ENCODE data around the gene PLEKHA7.

Gene PLEKHA7

DNA sequence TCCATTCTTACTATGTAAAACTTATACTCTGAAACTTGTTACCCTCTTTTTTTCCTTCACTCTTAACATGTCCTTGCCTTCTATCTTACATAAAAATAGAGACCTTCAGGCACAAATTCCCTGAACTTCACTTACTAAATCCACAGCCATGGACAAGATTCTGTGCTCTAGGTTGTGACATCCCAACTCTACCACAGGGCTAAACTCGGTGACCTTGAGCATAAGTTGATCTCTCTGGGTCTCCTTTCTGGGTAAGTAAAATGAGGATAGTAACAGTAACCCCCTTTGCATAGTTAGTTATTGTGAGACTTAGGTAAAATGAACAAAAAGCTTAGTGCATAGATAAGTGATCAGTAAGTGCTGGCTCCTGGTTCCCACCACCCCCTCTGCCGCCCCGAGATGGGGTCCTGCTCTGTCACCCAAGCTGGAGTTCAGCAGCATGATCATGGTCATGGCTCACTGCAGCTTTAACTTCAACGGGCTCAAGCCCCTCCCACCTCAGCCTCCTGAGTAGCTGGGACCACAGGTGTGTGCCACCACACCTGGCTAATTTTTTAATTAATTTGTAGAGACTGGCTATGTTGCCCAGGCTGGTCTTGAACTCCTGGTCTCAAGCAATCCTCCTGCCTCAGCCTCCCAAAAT lies 255.7 kb downstream of the PLEKHA7 start:
- in situ Hi-C loops (cut with MboI; ENCODE audit: low sequenced_read_pairs) = no loop called here

GRCh38 chr11:16750417-16750816 lies 263.8 kb downstream of the PLEKHA7 start:
- in situ Hi-C loops (cut with MboI; ENCODE audit: low sequenced_read_pairs) = no loop called here

DNA sequence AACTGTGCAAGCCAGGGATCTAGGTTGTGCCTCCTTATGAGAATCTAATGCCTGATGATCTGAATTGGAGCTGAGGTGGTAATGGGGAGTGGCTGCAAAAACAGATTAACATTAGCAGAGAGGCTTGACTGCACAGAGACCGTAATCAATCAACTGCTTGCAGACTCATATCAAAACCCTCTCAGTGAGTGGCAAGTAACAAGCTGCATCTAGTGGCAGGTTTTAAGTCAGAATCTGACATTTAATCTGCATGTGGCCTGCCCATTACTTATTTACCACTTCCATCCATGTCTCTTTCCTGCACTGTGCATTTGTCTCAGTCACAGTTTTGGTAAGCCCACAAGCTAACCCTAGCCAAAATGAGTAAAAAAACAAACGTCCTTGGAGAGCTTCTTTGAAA lies 264.5 kb downstream of the PLEKHA7 start:
- in situ Hi-C loops (cut with MboI; ENCODE audit: low sequenced_read_pairs) = no loop called here

DNA sequence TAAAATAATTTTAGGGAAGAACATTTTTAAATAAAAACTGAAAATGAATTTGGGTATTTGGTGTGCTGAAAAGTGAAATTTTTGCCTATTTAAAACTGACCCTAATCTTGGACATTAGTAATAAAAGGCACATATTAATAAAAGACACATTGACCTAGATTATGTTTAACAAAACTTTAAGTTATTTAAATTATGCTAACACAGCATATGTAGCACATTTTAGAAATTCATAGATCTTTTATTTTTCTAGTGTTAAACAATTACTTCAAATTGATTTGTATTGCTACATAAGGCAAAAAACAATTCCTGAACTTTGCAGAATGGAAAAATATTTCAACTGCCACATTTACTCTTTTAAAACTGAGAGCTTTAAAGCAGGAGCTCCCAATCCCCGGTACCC lies 265.1 kb downstream of the PLEKHA7 start:
- in situ Hi-C loops (cut with MboI; ENCODE audit: low sequenced_read_pairs) = no loop called here

- in situ Hi-C loops (cut with MboI; ENCODE audit: low sequenced_read_pairs) = no loop called here
Measured at GRCh38 chr11:16745950-16746605, 268.1 kb downstream of the PLEKHA7 start.

DNA sequence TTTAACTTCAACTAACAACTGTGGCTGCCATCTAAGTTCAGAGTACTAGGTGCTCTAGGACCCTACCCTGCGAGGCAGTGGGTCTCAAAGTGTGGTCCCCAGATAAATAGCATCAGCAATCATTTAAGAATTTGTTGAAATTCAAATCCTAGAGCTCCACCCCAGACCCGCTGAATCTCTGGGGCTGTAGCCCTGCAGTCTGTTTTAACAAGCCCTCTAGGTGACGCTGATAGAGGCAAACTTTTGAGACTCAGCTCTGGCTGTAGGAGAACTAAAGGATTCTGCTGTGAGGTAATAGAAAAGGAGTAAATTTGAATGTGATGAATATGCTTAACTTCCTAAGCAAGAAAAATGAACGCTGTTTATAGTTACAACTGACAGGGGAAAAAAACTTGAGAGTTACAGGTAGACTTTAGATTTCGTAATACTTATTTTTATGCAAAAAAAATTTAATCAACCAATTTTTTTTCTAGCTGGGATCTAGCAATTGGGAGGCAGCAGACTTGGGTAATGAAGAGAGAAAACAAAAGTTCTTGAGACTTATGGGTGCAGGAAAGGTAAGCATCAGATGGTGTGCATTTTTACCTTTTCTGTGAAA lies 270.0 kb downstream of the PLEKHA7 start:
- in situ Hi-C loops (cut with MboI; ENCODE audit: low sequenced_read_pairs) = no loop called here

DNA sequence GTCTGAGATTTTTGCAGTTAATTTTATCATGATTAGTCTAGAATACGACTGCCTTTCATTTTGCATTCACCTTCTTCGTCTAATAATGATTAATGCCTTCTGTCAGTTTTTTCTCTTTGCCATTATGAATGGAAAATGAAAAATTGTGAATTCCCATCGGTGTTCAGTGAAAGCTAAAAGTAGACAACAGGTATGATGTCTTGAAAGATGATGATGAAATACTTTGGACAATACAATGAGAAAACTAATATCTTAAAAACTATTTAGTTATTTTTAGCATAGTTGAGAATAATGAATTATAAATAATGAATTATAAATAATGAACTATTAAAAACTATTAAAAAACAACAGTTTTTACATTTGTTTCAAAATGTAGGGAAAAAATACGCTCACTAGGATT lies 270.7 kb downstream of the PLEKHA7 start:
- in situ Hi-C loops (cut with MboI; ENCODE audit: low sequenced_read_pairs) = no loop called here

- in situ Hi-C loops (cut with MboI; ENCODE audit: low sequenced_read_pairs) = no loop called here
Measured at GRCh38 chr11:16741473-16741872, 272.7 kb downstream of the PLEKHA7 start.

DNA sequence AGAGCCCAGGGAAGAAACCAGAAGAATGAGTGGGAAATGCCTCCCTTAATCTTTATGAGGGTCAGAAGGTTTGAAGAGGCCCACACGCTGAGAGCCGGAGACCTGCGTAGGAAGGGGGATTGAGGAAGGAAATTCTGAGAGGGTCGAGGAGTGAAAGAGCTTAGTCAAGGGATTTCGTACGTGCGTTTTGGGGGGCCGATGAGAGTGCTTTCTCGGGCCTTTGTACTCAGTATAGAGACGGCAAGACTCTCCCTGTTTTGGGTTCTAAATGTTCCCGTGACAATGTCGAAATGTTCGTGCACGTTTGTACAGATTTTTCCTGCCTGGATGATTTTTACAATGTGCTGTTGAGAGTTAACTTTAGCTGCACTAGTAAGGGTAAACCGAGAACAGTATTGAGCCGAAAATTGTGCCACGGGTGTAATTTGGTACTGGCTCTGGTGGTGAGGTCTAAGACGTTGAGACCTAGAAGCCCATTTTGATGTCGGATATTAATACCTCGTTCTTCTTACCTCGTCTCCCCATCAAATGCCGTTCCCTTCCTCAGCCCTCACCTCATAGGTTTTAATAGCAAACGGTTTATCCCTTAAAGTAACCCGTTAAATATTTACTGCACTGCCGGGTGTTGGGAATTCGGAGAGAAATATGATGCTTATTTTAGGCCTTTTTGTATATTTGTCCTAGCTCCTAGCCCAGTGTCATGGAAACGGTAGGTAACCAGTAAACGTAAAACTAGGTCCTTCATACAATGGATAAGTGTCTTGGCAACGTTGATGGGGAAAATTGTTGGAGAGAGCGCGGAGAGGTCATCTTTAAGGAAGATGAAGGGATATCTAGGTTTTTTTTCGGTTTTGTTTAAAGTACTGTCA lies 275.0 kb downstream of the PLEKHA7 start:
- in situ Hi-C loops (cut with MboI; ENCODE audit: low sequenced_read_pairs) = no loop called here

- in situ Hi-C loops (cut with MboI; ENCODE audit: low sequenced_read_pairs) = no loop called here
Measured at GRCh38 chr11:16738193-16738946, 275.8 kb downstream of the PLEKHA7 start, which contains the start of gene C11orf58. Gene C11orf58, plus strand, starts transcription at chr11:16738647. Its CDS starts 132 bp downstream, at chr11:16738779.

DNA sequence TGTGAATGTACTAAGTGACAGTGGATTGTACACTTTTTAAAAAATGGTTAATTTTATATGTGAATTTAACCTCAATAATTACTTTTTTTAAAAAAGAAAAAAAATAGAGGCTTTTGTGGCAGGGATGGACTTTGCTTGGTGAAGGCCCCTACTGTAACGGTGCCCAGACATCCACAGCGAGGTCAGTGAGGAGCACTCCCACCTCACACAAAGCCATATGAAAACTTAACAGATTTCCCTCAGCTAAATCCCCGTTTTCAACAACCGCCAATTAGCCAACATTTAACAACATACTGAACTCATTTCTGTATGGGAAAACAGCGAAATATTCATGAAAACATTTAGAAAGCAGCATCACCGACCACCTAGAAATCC lies 276.4 kb downstream of the PLEKHA7 start:
- in situ Hi-C loops (cut with MboI; ENCODE audit: low sequenced_read_pairs) = no loop called here
